HepG2 (cell line): Measurements from ENCODE around the gene RPL3. TPM values are rescaled to one million over a fixed set of nuclear protein-coding genes. Genes with fewer than 3 reads are reported as not detected.

Source experiments
- CENPBD1 ChIP-seq: sonication (generic); formaldehyde crosslinking; IDR thresholded peaks from 2 replicates; pipeline ENCODE4 v1.8.0; 2022; ENCODE audit warnings: missing genetic modification reagents, low read depth, mild to moderate bottlenecking, borderline replicate concordance
- CSRNP1 ChIP-seq: sonication (generic); formaldehyde crosslinking; IDR thresholded peaks from 2 replicates; pipeline ENCODE4 v1.8.1; 2023; ENCODE audit warnings: mild to moderate bottlenecking, missing genetic modification reagents
- CTCF ChIP-seq: sonication (generic); formaldehyde crosslinking; IDR thresholded peaks from 2 replicates; pipeline ENCODE4 v1.5.0; 2020; ENCODE audit warnings: mild to moderate bottlenecking, missing genetic modification reagents, moderate library complexity
- FIP1L1 ChIP-seq: fragments of 200-400 bp; formaldehyde crosslinking; IDR thresholded peaks from 2 replicates; pipeline ENCODE4 v1.6.1; 2018; ENCODE audit warnings: low read depth, mild to moderate bottlenecking, low read length, moderate library complexity, borderline replicate concordance; ENCODE audit not compliant: insufficient read depth
- KDM6A ChIP-seq: IDR thresholded peaks from 2 replicates; pipeline ENCODE4 v1.6.1; 2016; ENCODE audit warnings: low read depth
- KLF11 ChIP-seq: IDR thresholded peaks from 2 replicates; pipeline ENCODE4 v1.6.1; 2016; ENCODE audit warnings: missing compliant biosample characterization
- MIER2 ChIP-seq: IDR thresholded peaks from 2 replicates; pipeline ENCODE4 v1.6.1; 2016; ENCODE audit warnings: missing biosample characterization, missing genetic modification reagents
- NCOA5 ChIP-seq: sonication (generic); formaldehyde crosslinking; IDR thresholded peaks from 2 replicates; pipeline ENCODE4 v1.4.0; 2020; ENCODE audit warnings: missing genetic modification reagents
- PAXIP1 ChIP-seq: sonication (generic); formaldehyde crosslinking; conservative IDR thresholded peaks from 2 replicates; pipeline ENCODE4 v1.4.0; 2020; ENCODE audit warnings: mild to moderate bottlenecking, missing genetic modification reagents, moderate library complexity
- RARA ChIP-seq: IDR thresholded peaks from 2 replicates; pipeline ENCODE4 v1.6.1; 2016; ENCODE audit warnings: missing genetic modification reagents, missing compliant biosample characterization
- RFX5 ChIP-seq: IDR thresholded peaks from 2 replicates; pipeline ENCODE4 v1.6.1; 2011; ENCODE audit warnings: low read depth, low read length, improper control_type of control experiment
- STAT5B ChIP-seq: sonication (generic); formaldehyde crosslinking; IDR thresholded peaks from 2 replicates; pipeline ENCODE4 v1.4.0; 2020; ENCODE audit warnings: missing genetic modification reagents
- TAF15 ChIP-seq: fragments of 200-400 bp; formaldehyde crosslinking; IDR thresholded peaks from one replicate; pipeline ENCODE4 v1.6.1; 2018; ENCODE audit warnings: mild to moderate bottlenecking, low read depth, low read length; ENCODE audit not compliant: poor library complexity, severe bottlenecking
- TBP ChIP-seq: sonication (generic); formaldehyde crosslinking; IDR thresholded peaks from 2 replicates; pipeline ENCODE4 v1.5.0; 2020; ENCODE audit warnings: missing genetic modification reagents
- TCF12 ChIP-seq, 2 experiments: fragments of 450-650 bp in 1 of 2; sonication (generic) in 1 of 2; formaldehyde crosslinking in 1 of 2; IDR thresholded peaks; 2 replicates each; pipeline versions ENCODE4 v1.6.1 to v1.8.0; 2017 to 2022; ENCODE audit warnings: antibody characterized with exemption in 1 of 2, mild to moderate bottlenecking in 1 of 2, missing genetic modification reagents in 1 of 2, moderate library complexity in 1 of 2
- ZNF570 ChIP-seq: sonication (generic); formaldehyde crosslinking; IDR thresholded peaks from 2 replicates; pipeline ENCODE4 v1.4.0; 2020; ENCODE audit warnings: mild to moderate bottlenecking, missing genetic modification reagents, borderline replicate concordance
- ZNF577 ChIP-seq: sonication (generic); formaldehyde crosslinking; IDR thresholded peaks from 2 replicates; pipeline ENCODE4 v1.4.0; 2020; ENCODE audit warnings: mild to moderate bottlenecking, low read depth, missing genetic modification reagents, borderline replicate concordance
- ZNF652 ChIP-seq: IDR thresholded peaks from 2 replicates; pipeline ENCODE4 v1.6.1; 2016; ENCODE audit warnings: low read depth, borderline replicate concordance
- ZNF670 ChIP-seq: sonication (generic); formaldehyde crosslinking; IDR thresholded peaks from 2 replicates; pipeline ENCODE4 v1.8.0; 2022; ENCODE audit warnings: mild to moderate bottlenecking, missing genetic modification reagents, borderline replicate concordance
- ZNF713 ChIP-seq: sonication (generic); formaldehyde crosslinking; IDR thresholded peaks from 2 replicates; pipeline ENCODE4 v1.4.0; 2020; ENCODE audit warnings: mild to moderate bottlenecking, missing genetic modification reagents
- ZNF777 ChIP-seq: sonication (generic); formaldehyde crosslinking; IDR thresholded peaks from 2 replicates; pipeline ENCODE4 v1.4.0; 2020; ENCODE audit warnings: missing genetic modification reagents
- ZNF780A ChIP-seq: sonication (generic); formaldehyde crosslinking; IDR thresholded peaks from 2 replicates; pipeline ENCODE4 v1.8.0; 2022; ENCODE audit warnings: mild to moderate bottlenecking, missing genetic modification reagents, moderate library complexity
- ZZZ3 ChIP-seq: sonication (generic); formaldehyde crosslinking; IDR thresholded peaks from 2 replicates; pipeline ENCODE4 v1.4.0; 2020; ENCODE audit warnings: missing genetic modification reagents, mild to moderate bottlenecking, borderline replicate concordance
- polyA plus RNA-seq, 8 experiments: library from polyadenylated mRNA; depleted of rRNA in 3 of 8; stranded (reverse) in 7 of 8; unstranded in 1 of 8; fragments of >200 nt; fragmentation: Illumina TruSeq in 4 of 8; extraction: Trizol in 4 of 8; gene quantifications; 2 replicates each; pipeline versions ENCODE4 v1.2.1 to v1.2.3, GENCODE V29; 2011 to 2016; ENCODE audit warnings: low read depth in 4 of 8, missing spikeins in 1 of 8, mixed read lengths in 1 of 8; ENCODE audit not compliant: insufficient read depth in 1 of 8
- total RNA-seq, 5 experiments: library from RNA; depleted of rRNA; stranded (reverse); fragments of >200 nt; fragmentation: Illumina TruSeq; extraction: Trizol; gene quantifications; 2 replicates each; pipeline ENCODE4 v1.2.3, GENCODE V29; 2016; ENCODE audit warnings: low read depth in 1 of 5

RPL3 gene
- total and polyA plus RNA-seq, 2 of the 13 experiments (the other 11 are each of a cell fraction or from before 2014, with no cell fraction given), result 1,051 to 3,279 TPM

GRCh38 chr22:39303892-39304671 lies 15.3 kb downstream of the RPL3 start (continued):
- TF ChIP-seq ZNF780A (CRISPR knock-in tag) (no peak), TAF15 (no peak), KLF11 (no peak), ZNF713 (no peak), ZNF570 (CRISPR knock-in tag) (no peak), TCF12 (IDR thresholded peaks at IDR 0.05) (no peak), TCF12 (CRISPR knock-in tag; IDR thresholded peaks at IDR 0.05) (no peak), RARA (CRISPR knock-in tag) (peak; percentile 37; the same call in 1 of the 2 replicates), TBP (CRISPR knock-in tag) (no peak), ZNF777 (CRISPR knock-in tag) (no peak), STAT5B (CRISPR knock-in tag) (no peak), CTCF (CRISPR knock-in tag) (0 out of 2 replicates have a peak, but pooled peaks have one; percentile 6), FIP1L1 (no peak), NCOA5 (CRISPR knock-in tag) (no peak), RFX5 (no peak), ZZZ3 (CRISPR knock-in tag) (no peak), ZNF577 (no peak), CSRNP1 (CRISPR knock-in tag) (no peak), KDM6A (no peak), PAXIP1 (peak; percentile 72), MIER2 (no peak), ZNF652 (CRISPR knock-in tag) (no peak), ZNF670 (CRISPR knock-in tag) (no peak), CENPBD1 (CRISPR knock-in tag) (no peak)
